Stimulated activated CD4-positive, alpha-beta T cell treated with anti-CD3 and anti-CD28 coated beads, Interleukin-2, amount 100 ng/mL, for 4 hours (primary cell): ENCODE measurements around the gene RAI1.
"Not testable (repeated sequence)": the region's sequence is repeated elsewhere in the genome, so short reads cannot be mapped to it uniquely, and the experiment has no call there.

Source experiments
- DNase-seq: peaks from one replicate; pipeline ENCODE4 v3.0.0-alpha.2; 2020; ENCODE audit warnings: low read depth

The RAI1 gene

DNA sequence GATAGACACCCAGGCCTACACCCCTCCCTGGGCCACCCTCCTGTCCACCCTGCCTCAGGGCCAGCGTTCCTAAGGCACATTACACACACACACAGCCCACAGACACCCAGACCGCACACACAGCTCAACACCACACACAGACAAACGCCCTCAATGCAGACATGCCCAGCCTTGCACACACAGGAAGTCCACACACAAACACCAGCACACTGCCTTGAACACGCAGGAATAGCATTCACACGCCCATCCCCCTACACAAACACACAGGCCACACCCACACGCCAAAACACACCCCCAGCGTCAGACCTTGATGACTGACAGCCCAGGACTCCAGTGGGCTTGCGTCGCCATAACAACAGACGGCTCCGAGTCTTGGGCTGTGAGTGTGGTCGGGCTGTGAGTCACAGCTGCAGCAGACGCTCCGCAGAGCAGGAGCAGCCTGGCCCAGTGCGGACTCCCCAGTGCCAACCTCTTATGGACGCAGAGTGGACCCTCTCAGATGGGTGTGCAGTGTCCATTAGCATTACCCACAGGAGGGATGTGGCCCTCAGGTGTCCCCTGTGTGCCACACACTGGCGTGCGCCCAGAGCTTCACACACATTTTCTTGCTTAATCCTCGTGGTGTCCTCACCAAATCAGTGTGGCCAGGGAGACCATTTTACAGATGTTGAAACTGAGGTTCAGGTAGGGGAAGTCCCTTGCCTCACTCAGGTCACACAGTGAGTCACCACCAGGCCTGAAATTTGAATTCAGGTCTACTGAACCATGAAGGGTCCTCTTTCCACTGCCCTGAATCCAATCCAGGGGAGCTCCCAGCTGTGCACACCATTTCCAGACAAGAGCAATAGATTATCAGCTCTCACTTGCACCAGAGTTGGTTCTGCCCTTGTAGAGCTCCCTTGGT lies 17.8 kb upstream of the RAI1 start:
- peak; percentile 68 for DNase-seq

- DNase-seq: no peak
Measured at GRCh38 chr17:17664064-17664452, 17.2 kb upstream of the RAI1 start.

DNA sequence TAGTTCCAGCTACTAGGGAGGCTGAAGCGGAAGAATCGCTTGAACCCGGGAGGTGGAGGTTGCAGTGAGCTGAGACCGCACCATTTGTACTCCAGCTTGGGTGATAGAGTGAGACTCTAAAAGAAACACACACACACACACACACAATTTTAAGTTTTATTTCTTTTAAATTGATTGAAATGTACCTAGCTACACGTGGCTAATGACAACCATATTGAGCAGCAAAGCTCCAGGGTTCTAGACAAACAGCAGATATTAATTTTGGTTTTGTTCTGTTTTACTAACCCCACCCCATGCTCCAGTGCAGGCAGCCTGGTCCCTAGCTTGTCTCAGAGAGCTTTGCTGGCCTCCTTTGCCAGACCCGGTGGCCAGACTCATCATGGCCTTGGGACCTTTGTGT lies 16.0 kb upstream of the RAI1 start:
- no peak for DNase-seq

GRCh38 chr17:17666111-17666714 lies 15.0 kb upstream of the RAI1 start:
- no peak for DNase-seq

GRCh38 chr17:17667231-17667630 lies 14.0 kb upstream of the RAI1 start:
- no peak for DNase-seq

DNA sequence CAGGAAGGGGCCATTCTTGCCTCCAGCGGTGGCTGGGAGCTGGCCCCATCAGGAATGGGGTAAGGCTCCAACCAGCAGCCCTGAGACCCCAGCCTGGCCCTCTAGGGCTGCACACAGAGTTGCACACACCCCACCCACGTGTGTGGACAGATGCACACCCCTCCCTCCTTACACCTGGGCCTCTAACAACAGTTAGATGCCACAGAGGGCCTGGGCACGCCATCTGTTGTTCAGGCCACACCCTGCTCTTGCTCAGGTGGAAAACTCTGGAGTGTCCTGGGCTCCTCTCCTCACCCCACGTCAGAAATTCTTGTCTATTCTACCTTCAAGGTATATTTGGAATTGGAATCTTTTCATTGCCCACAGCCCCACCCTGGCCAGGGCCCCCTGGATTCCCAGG lies 13.3 kb upstream of the RAI1 start:
- no peak for DNase-seq

GRCh38 chr17:17668358-17668757 lies 12.9 kb upstream of the RAI1 start:
- DNase-seq: no peak

- no peak for DNase-seq
Measured at GRCh38 chr17:17668775-17669579, 12.3 kb upstream of the RAI1 start.

DNA sequence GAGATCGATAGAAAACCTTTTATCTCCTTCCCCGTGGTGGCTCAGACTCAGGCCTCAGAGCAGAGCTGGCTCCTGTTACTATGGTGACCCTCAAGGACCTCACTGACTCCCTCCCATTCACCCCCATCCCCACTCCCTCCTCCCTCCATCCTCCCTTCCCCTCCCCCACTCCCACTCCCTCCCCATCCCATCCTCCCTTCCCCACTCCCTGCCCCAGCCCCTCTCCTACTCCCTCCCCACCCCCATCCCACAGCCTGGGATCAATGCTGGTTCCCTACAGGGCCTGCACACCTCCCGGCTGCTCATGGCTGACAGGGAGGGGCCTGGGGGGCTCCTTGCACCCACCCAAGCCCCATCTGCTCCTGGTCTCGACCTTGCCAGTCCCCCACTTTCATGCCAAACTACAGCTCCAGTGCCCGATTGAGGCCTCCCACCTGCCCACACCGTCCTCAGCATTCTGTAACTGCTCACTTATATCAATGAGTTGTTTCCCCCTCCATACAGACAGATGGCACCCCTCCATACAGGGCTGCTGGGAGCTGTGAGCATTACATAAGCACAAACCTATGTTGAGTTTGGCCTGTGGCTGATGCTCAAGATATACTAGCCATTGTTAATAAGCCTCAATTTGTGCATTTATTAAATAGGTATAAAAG lies 11.6 kb upstream of the RAI1 start:
- DNase-seq: no peak

DNA sequence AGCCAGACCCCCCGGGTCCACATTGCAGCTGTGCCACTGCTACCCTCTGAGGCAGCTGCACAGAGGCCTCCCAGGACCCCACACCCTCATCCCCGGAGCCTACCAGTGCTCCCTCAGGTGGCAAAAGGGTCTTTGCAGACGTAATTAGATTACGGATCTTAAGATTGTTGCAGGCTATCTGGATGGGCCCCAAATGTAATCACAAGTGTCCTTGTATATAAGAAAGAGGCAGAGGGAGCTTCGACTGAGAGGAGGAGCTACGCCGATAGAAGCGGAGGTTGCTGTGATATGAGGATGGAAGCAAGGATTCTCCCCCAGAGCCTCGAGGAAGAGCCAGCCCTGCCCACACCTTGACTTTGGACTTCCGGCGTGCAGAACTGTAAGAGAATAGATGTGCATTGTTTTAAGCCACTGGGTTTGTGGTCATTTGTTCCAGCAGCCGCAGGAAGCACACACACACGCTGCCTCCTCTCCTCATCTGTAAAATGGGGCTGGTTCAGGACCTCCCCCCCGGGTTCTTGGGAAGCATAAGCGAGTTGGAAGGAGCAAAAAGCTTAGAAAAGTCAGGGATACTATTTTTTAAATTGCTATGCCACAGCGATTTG lies 10.5 kb upstream of the RAI1 start:
- no peak for DNase-seq

DNA sequence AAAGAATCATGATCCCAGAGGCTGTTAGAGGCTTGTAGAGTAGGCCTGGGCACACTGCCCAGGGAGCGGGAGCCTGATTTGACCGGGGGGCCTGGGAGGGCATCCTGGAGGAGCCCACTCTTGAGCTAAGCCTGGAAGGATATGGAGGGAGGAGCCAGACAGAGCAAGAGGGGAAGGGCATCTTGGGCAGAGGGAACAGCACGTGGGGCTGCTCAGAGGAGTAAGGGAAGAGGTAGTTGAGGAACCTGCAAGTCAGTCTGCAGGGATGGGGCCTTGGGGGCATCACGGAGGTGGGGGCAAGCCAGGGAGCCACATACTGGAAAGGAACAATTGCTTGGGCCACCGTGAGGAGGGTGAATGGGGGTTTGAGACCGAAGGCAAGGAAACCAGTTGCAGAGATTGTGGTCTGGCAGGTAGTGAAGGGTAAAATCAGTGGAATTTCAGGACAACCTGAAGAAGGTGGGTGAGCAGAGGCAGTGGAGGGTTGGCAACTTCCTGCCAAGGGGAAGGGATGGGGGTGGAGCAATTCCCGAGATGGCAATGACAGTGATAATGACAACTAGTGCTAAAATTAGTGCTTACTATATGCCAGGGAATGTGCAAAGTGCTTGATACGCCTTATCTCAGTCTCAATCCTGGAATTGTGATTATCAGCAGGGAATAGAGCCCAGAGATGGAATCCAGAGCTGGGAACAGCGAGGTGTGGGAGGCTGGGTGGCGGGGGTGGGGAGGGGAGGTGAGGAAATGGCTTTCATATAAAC lies 9.7 kb upstream of the RAI1 start:
- no peak for DNase-seq

GRCh38 chr17:17672453-17673368 lies 8.5 kb upstream of the RAI1 start:
- DNase-seq: no peak

DNA sequence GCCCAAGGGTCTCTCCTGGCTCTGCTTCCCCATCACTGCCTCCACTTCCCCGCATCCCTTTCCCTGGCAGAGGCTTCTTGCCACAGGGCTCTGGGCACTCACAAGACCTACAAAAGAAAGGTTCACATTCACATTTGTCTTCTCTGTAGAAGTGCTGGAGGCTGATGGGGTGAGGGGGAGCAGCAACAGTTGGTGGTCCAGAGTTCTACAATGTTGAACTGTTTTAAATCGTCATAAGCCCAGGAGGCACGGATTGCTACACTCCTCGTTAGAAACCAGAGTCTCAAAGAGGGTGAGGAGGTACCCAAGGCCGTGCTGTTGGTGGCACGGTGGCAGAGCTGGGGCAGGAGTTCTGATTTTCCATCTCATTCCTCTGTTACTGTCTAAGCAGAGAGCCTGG lies 5.8 kb upstream of the RAI1 start:
- no peak for DNase-seq

- DNase-seq: no peak
Measured at GRCh38 chr17:17675925-17676534, 5.2 kb upstream of the RAI1 start.

- DNase-seq: no peak
Measured at GRCh38 chr17:17676752-17677151, 4.5 kb upstream of the RAI1 start.

DNA sequence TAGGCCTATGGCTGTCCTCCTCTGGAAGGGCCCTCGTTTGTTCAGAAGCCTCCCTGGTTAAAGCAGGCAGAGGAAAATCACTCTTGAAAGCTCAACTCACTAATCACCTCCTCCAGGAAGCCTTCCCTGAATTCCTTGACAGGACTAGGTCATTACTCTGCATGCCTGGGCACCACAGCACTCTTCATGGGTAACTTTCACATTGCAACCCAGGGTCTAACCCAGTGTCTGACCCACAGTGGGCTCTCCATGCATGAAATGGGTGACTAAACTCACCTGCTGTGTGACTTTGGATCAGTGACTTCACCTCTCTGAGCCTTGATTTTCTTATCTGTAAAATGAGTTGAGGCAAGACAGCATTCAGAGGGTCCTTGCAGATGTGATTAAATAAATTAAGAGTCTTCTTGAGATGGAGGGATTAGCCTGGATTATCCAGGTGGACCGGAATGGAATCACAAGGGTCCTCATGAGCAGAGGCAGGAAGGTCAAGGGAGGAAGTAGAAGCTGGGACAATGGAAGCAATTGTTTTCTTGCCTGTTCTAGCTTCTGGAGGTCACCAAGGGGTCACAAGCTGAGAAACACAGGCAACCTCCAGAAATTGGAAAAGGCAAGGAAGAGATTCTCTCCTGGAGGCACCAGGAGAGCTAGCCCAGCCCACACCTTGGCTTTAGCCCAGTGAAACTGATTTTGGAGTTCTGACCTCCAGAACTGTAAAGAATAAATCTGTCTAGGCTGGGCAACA lies 3.8 kb upstream of the RAI1 start:
- no peak for DNase-seq

GRCh38 chr17:17678063-17678699 lies 3.1 kb upstream of the RAI1 start:
- DNase-seq: not testable (repeated sequence)

GRCh38 chr17:17679243-17679642 lies 2.0 kb upstream of the RAI1 start:
- no peak for DNase-seq
